OCI-LY1 (cell line): Measurements from ENCODE around the gene SIVA1.

ENCODE experiments used
- H2AFZ ChIP-seq: fragments of 200-600 bp; sonication (generic), shearing (Covaris generic); 2 replicates; pipeline ENCODE4 v1.6.0; 2014; ENCODE audit warnings: antibody characterized with exemption, mild to moderate bottlenecking, low read length
- H3F3A ChIP-seq: fragments of 200-600 bp; sonication (generic), shearing (Covaris generic); 2 replicates; pipeline ENCODE4 v1.6.0; 2014; ENCODE audit warnings: mild to moderate bottlenecking, antibody characterized with exemption, low read length, moderate library complexity; ENCODE audit not compliant: insufficient read depth
- H3K27ac ChIP-seq: fragments of 200-600 bp; sonication (generic); 2 replicates; pipeline ENCODE4 v1.5.1; 2014; ENCODE audit warnings: low read length, mixed run types, mild to moderate bottlenecking, low read depth; ENCODE audit not compliant: poor library complexity, severe bottlenecking
- H3K27me3 ChIP-seq: fragments of 200-600 bp; sonication (generic); 2 replicates; pipeline ENCODE4 v1.6.0; 2014; ENCODE audit warnings: antibody characterized with exemption, mild to moderate bottlenecking, low read length, moderate library complexity; ENCODE audit not compliant: insufficient read depth
- H3K36me3 ChIP-seq: fragments of 200-600 bp; sonication (generic); 2 replicates; pipeline ENCODE4 v1.6.1; 2014; ENCODE audit warnings: mild to moderate bottlenecking, antibody characterized with exemption, low read length, moderate library complexity, mixed read lengths; ENCODE audit not compliant: insufficient read depth
- H3K4me1 ChIP-seq: fragments of 200-600 bp; sonication (generic); 2 replicates; pipeline ENCODE4 v1.5.1; 2014; ENCODE audit warnings: mild to moderate bottlenecking, low read length, moderate library complexity; ENCODE audit not compliant: insufficient read depth, severe bottlenecking
- H3K4me2 ChIP-seq: fragments of 200-600 bp; sonication (generic), shearing (Covaris generic); 2 replicates; pipeline ENCODE4 v1.6.1; 2014; ENCODE audit warnings: low read length
- H3K4me3 ChIP-seq: fragments of 200-600 bp; sonication (generic); 2 replicates; pipeline ENCODE4 v1.5.1; 2014; ENCODE audit warnings: low read length, low read depth, mild to moderate bottlenecking, mixed read lengths; ENCODE audit not compliant: poor library complexity, severe bottlenecking
- H3K79me2 ChIP-seq: fragments of 200-600 bp; shearing (Covaris generic); 2 replicates; pipeline ENCODE4 v1.6.1; 2016; ENCODE audit warnings: mixed run types, low read length, mixed read lengths; ENCODE audit not compliant: insufficient read depth
- H3K9ac ChIP-seq: fragments of 200-600 bp; sonication (generic), shearing (Covaris generic); 2 replicates; pipeline ENCODE4 v1.6.1; 2014; ENCODE audit warnings: mild to moderate bottlenecking, low read length, mixed read lengths
- H3K9me2 ChIP-seq: fragments of 200-600 bp; sonication (generic), shearing (Covaris generic); 2 replicates; pipeline ENCODE4 v1.6.1; 2014; ENCODE audit warnings: low read depth, mild to moderate bottlenecking, low read length, mixed read lengths
- H3K9me3 ChIP-seq: fragments of 200-600 bp; shearing (Covaris generic); 2 replicates; pipeline ENCODE4 v1.6.1; 2014; ENCODE audit warnings: low read length, mixed read lengths
- H4K20me1 ChIP-seq: fragments of 200-600 bp; sonication (generic), shearing (Covaris generic); 2 replicates; pipeline ENCODE4 v1.6.0; 2016; ENCODE audit warnings: mild to moderate bottlenecking, low read length; ENCODE audit not compliant: insufficient read depth
- EZH2 ChIP-seq: fragments of 200-600 bp; sonication (generic), shearing (Covaris generic); IDR thresholded peaks from 2 replicates; pipeline ENCODE4 v1.8.0; 2017; ENCODE audit warnings: borderline replicate concordance, mixed run types, mild to moderate bottlenecking, antibody characterized with exemption, low read length, moderate library complexity, mixed read lengths
- TF ChIP-seq, protein P1 (sequence below): fragments of 200-600 bp; sonication (generic), shearing (Covaris generic); IDR thresholded peaks from 2 replicates; pipeline ENCODE4 v1.5.1; 2017; ENCODE audit warnings: mild to moderate bottlenecking, antibody characterized with exemption, low read length, moderate library complexity, mixed read lengths

The SIVA1 gene

DNA sequence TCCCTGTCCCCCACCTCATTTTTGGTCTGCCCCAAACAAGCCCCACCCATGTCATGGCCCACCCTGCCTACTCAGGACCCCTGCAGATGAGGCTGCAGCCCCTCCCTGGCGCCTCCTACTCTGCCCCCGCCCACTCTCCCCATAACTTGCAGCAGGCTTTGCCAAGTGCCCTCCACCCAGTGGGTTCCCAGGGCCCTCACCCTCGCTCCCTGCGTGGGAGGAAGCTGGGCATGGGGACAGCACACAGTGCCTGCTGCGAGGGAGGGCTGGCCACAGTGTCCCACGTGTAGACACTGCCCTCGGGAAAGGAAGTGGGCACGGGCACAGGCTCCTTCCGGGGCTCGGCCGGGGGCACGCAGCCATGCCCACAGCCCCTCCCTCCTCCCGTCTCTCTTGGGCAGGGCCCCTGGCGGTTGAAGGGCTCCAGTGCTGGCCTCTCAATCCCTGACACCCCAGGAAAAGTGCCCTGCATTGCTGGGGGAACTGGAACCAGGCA is 33.2 kb downstream of the SIVA1 start:
- Histone ChIP-seq H3K36me3 (peaks cover 15% of the 10 kb centered on the region; the same call in 1 of the 2 replicates), H3K27ac (no peak overlapping the region), H3K79me2 (no peaks in the 10 kb centered on the region), H3K9me2 (no peaks in the 10 kb centered on the region), H3K4me1 (no peaks in the 10 kb centered on the region), H3F3A (no peaks in the 10 kb centered on the region), H3K4me3 (no peak overlapping the region), H3K9me3 (no peaks in the 10 kb centered on the region), H3K27me3 (no peaks in the 10 kb centered on the region), H2AFZ (no peak overlapping the region), H4K20me1 (no peaks in the 10 kb centered on the region), H3K9ac (no peak overlapping the region), H3K4me2 (no peak overlapping the region)
- TF ChIP-seq, protein P1, sequence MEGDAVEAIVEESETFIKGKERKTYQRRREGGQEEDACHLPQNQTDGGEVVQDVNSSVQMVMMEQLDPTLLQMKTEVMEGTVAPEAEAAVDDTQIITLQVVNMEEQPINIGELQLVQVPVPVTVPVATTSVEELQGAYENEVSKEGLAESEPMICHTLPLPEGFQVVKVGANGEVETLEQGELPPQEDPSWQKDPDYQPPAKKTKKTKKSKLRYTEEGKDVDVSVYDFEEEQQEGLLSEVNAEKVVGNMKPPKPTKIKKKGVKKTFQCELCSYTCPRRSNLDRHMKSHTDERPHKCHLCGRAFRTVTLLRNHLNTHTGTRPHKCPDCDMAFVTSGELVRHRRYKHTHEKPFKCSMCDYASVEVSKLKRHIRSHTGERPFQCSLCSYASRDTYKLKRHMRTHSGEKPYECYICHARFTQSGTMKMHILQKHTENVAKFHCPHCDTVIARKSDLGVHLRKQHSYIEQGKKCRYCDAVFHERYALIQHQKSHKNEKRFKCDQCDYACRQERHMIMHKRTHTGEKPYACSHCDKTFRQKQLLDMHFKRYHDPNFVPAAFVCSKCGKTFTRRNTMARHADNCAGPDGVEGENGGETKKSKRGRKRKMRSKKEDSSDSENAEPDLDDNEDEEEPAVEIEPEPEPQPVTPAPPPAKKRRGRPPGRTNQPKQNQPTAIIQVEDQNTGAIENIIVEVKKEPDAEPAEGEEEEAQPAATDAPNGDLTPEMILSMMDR: no peak
- no peak for TF ChIP-seq EZH2

DNA sequence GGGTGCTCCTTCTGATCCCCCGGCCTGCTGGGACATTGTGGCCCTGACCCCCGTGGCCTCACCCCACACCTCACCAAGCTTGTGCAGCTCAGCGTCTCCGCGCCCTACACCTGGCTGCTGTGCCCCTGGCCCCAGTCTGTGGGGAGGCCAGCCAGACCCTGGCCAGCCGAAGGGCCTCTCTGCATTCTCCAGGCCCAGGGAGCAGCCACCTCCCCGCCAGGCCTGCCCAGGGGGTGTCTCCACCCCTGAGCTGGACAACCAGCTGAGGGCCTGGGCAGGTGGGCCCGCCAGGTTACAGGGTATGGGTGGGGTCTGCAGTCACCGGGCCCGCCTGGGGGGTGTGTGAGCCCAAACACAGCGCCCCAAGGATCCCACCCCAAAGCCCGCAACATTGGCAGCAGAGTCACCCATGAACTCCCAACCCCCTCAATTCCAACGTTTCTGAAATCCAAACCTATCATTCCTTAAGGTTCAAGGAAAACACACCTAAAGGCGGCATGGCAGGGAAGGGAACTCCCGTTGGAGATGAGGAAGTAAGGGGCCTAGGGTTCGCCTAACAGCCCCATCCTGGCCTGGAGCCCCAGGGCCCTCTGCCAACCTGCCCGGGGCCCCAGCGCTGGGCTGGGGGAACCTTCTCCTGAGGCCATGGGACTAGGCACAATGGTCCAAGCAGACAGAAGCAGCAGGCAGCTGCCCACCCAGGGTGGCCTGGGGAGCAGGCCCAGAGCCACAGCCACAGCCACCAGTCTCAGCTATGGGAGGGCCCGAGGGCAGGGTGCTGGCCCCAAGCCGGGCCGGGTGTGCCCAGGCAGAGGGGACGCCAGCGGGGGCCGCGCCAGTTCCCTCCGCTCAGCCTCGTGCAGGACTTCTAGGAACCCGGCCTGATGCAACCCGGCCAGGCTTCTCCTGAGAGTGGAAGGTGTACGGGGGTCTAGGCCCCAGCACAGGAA is 34.1 kb downstream of the SIVA1 start:
- H3F3A ChIP-seq: no peaks in the 10 kb centered on the region
- H3K27ac ChIP-seq: no peak overlapping the region
- no peaks in the 10 kb centered on the region for H3K27me3 ChIP-seq
- no peaks in the 10 kb centered on the region for H3K9me3 ChIP-seq
- H3K9me2 ChIP-seq: no peaks in the 10 kb centered on the region
- TF ChIP-seq, protein P1: no peak
- TF ChIP-seq EZH2: no peak
- no peak overlapping the region for H3K9ac ChIP-seq
- H3K4me2 ChIP-seq: no peak overlapping the region
- no peaks in the 10 kb centered on the region for H3K79me2 ChIP-seq
- no peak overlapping the region for H3K4me3 ChIP-seq
- H3K4me1 ChIP-seq: no peaks in the 10 kb centered on the region
- H4K20me1 ChIP-seq: no peaks in the 10 kb centered on the region
- H2AFZ ChIP-seq: no peak overlapping the region
- H3K36me3 ChIP-seq: peaks cover 21% of the 10 kb centered on the region; the same call in 1 of the 2 replicates

DNA sequence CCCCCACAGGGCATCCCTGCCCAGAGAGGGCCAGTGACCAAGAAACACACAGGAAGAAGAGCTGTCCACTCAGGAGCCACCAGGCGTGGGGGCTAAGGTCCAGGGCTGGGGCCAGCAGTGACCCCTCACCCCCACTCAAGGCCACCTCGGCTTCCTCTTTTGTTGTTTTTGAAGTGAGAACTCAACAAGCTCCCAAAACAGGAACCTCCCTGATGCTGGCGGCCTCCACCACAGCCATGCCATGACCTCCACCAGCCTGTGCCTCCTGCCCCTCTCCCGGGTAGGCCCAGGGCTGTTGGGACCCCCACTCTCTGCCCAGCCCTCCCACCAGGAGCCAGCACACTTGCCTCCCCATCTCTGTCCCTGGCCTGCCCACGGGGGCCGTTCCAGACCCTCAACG is 34.8 kb downstream of the SIVA1 start:
- H3K4me2 ChIP-seq: no peak overlapping the region
- no peaks in the 10 kb centered on the region for H3K9me3 ChIP-seq
- H3K9me2 ChIP-seq: no peaks in the 10 kb centered on the region
- no peak for TF ChIP-seq EZH2
- TF ChIP-seq, protein P1: no peak
- H3K4me1 ChIP-seq: peaks cover under 1% of the 10 kb centered on the region
- H2AFZ ChIP-seq: no peak overlapping the region
- H3F3A ChIP-seq: no peaks in the 10 kb centered on the region
- H3K9ac ChIP-seq: no peak overlapping the region
- H3K27me3 ChIP-seq: no peaks in the 10 kb centered on the region
- H4K20me1 ChIP-seq: no peaks in the 10 kb centered on the region
- H3K36me3 ChIP-seq: peaks cover 21% of the 10 kb centered on the region; the same call in 1 of the 2 replicates
- no peak overlapping the region for H3K4me3 ChIP-seq
- no peaks in the 10 kb centered on the region for H3K79me2 ChIP-seq
- no peak overlapping the region for H3K27ac ChIP-seq
